OCI-LY7 (cell line): ENCODE measurements around the gene FOXE3. TPM values are rescaled to one million over a fixed set of nuclear protein-coding genes. Genes with fewer than 3 reads are reported as not detected.

ENCODE experiments used
- BruUV-seq: library from RNA; stranded (reverse); fragments of 400-500 nt; replicated peaks from 2 replicates; lab custom pipeline; 2021; lab: Mats Ljungman, UMichigan
- CTCF ChIA-PET: fragments of 300-600 bp; sonication (Branson Sonifier 250); formaldehyde crosslinking; loops from one replicate; lab custom pipeline; 2022; ENCODE audit warnings: antibody characterized with exemption; ENCODE audit not compliant: unreplicated experiment; lab: Charles Lee
- POLR2A ChIA-PET: fragments of 300-600 bp; sonication (Branson Sonifier 250); formaldehyde crosslinking; loops from one replicate; lab custom pipeline; 2022; ENCODE audit warnings: antibody characterized with exemption; lab: Charles Lee
- DNase-seq: peaks from one replicate; pipeline ENCODE4 v3.0.0-alpha.2; 2015; ENCODE audit warnings: low spot score
- H2AFZ ChIP-seq: fragments of 200-600 bp; sonication (generic), shearing (Covaris generic); 2 replicates; pipeline ENCODE4 v1.6.1; 2014; ENCODE audit warnings: mild to moderate bottlenecking, antibody characterized with exemption, low read length, moderate library complexity
- H3K27ac ChIP-seq: fragments of 200-600 bp; sonication (generic); 2 replicates; pipeline ENCODE4 v1.5.1; 2014; ENCODE audit warnings: mixed run types, low read depth, mild to moderate bottlenecking, moderate library complexity, low read length, inconsistent platforms; ENCODE audit not compliant: poor library complexity, severe bottlenecking
- H3K36me3 ChIP-seq: fragments of 200-600 bp; sonication (generic); 2 replicates; pipeline ENCODE4 v1.6.1; 2014; ENCODE audit warnings: mild to moderate bottlenecking, antibody characterized with exemption, low read length, moderate library complexity, mixed read lengths; ENCODE audit not compliant: insufficient read depth
- H3K4me1 ChIP-seq: fragments of 200-600 bp; sonication (generic); 2 replicates; pipeline ENCODE4 v1.5.1; 2014; ENCODE audit warnings: mild to moderate bottlenecking, low read length; ENCODE audit not compliant: insufficient read depth, poor library complexity, severe bottlenecking
- H3K4me2 ChIP-seq: fragments of 200-600 bp; sonication (generic); 2 replicates; pipeline ENCODE4 v1.6.1; 2014; ENCODE audit warnings: mild to moderate bottlenecking, low read length
- H3K4me3 ChIP-seq: fragments of 200-600 bp; sonication (generic); 2 replicates; pipeline ENCODE4 v1.5.1; 2014; ENCODE audit warnings: mild to moderate bottlenecking, low read depth, low read length; ENCODE audit not compliant: poor library complexity, severe bottlenecking
- H3K79me2 ChIP-seq: fragments of 200-600 bp; sonication (generic); 2 replicates; pipeline ENCODE4 v1.6.1; 2016; ENCODE audit warnings: low read depth, mild to moderate bottlenecking, low read length, moderate library complexity, mixed read lengths; ENCODE audit not compliant: insufficient read depth
- H3K9me2 ChIP-seq: fragments of 200-600 bp; sonication (generic); 2 replicates; pipeline ENCODE4 v1.6.1; 2016; ENCODE audit warnings: mild to moderate bottlenecking, low read length, mixed read lengths; ENCODE audit not compliant: insufficient read depth
- H3K9me3 ChIP-seq: fragments of 200-600 bp; sonication (generic); 2 replicates; pipeline ENCODE4 v1.6.1; 2014; ENCODE audit warnings: mild to moderate bottlenecking, mixed run types, low read length, mixed read lengths
- H4K20me1 ChIP-seq: fragments of 200-600 bp; sonication (generic); 2 replicates; pipeline ENCODE4 v1.6.1; 2014; ENCODE audit warnings: mild to moderate bottlenecking, antibody characterized with exemption, low read length, moderate library complexity, mixed read lengths; ENCODE audit not compliant: insufficient read depth
- CTCF ChIP-seq: fragments of 200-600 bp; sonication (generic); conservative IDR thresholded peaks from 2 replicates; pipeline ENCODE4 v1.5.1; 2014; ENCODE audit warnings: mild to moderate bottlenecking, antibody characterized with exemption, low read length, moderate library complexity, mixed read lengths
- EZH2phosphoT487 ChIP-seq: fragments of 200-600 bp; sonication (generic); IDR thresholded peaks from 2 replicates; pipeline ENCODE4 v1.6.1; 2018; ENCODE audit warnings: low read depth, borderline replicate concordance, mild to moderate bottlenecking, mixed run types, antibody characterized with exemption, low read length, moderate library complexity, mixed read lengths
- intact Hi-C: fragments of 100-400 bp; cut with micrococcal nuclease; formaldehyde crosslinking; loops from one replicate; pipeline ENCODE4 v1.10.0; 2022; ENCODE audit not compliant: unreplicated experiment
- total RNA-seq, 2 experiments: library from RNA; depleted of rRNA in 1 of 2; stranded (reverse); fragments of >200 nt in 1 of 2; shearing (Covaris generic) in 1 of 2; gene quantifications; 2 replicates each; pipeline ENCODE4 v1.2.3, GENCODE V29; 2014 to 2022

Gene FOXE3
- total RNA-seq, 2 experiments from 2014 or later, result not detected

GRCh38 chr1:47402591-47402990, 13.5 kb upstream of the FOXE3 start:
- Histone ChIP-seq H3K79me2 (no peaks in the 10 kb centered on the region), H3K36me3 (no peaks in the 10 kb centered on the region), H3K4me2 (no peak overlapping the region), H3K4me3 (no peak overlapping the region), H3K27ac (no peak overlapping the region), H2AFZ (no peak overlapping the region), H3K9me2 (no peaks in the 10 kb centered on the region), H3K9me3 (no peaks in the 10 kb centered on the region), H4K20me1 (no peaks in the 10 kb centered on the region), H3K4me1 (peaks cover 81% of the 10 kb centered on the region)
- BruUV-seq, result no TSS peak
- no peak for DNase-seq
- ChIA-PET CTCF (no interaction called here), POLR2A (interaction anchor here (0.5 kb wide), 1 partner anchor 60 kb away, joined by 3 read pairs; no protein-coding TSS in a partner anchor)
- intact Hi-C loops, result no loop called here
- TF ChIP-seq EZH2phosphoT487 (no peak), CTCF (no peak)

GRCh38 chr1:47403321-47403910, 12.7 kb upstream of the FOXE3 start:
- no peaks in the 10 kb centered on the region for H3K9me3 ChIP-seq
- no peak for DNase-seq
- no peak overlapping the region for H3K4me3 ChIP-seq
- no peaks in the 10 kb centered on the region for H3K79me2 ChIP-seq
- no peaks in the 10 kb centered on the region for H3K36me3 ChIP-seq
- H2AFZ ChIP-seq, result no peak overlapping the region
- no peak overlapping the region for H3K27ac ChIP-seq
- 0 out of 2 replicates have a peak overlapping the region, but pooled peaks have one; percentile 8 for H3K4me2 ChIP-seq
- TF ChIP-seq CTCF (no peak), EZH2phosphoT487 (no peak)
- H3K4me1 ChIP-seq, result peaks cover 81% of the 10 kb centered on the region
- intact Hi-C loops, result no loop called here
- ChIA-PET POLR2A (no interaction called here), CTCF (no interaction called here)
- no peaks in the 10 kb centered on the region for H4K20me1 ChIP-seq
- H3K9me2 ChIP-seq, result no peaks in the 10 kb centered on the region
- BruUV-seq, result no TSS peak

- ChIA-PET CTCF (no interaction called here), POLR2A (no interaction called here)
- Histone ChIP-seq H3K9me2 (no peaks in the 10 kb centered on the region), H3K4me1 (peaks cover 60% of the 10 kb centered on the region), H4K20me1 (no peaks in the 10 kb centered on the region), H3K36me3 (no peaks in the 10 kb centered on the region), H3K4me3 (no peak overlapping the region), H2AFZ (peak overlapping the region; percentile 65; the same call in 1 of the 2 replicates), H3K79me2 (no peaks in the 10 kb centered on the region), H3K4me2 (peak overlapping the region; percentile 39), H3K27ac (peak overlapping the region; percentile 31), H3K9me3 (no peaks in the 10 kb centered on the region)
- DNase-seq, result peak; percentile 72
- intact Hi-C loops, result no loop called here
- no TSS peak for BruUV-seq
- no peak for TF ChIP-seq EZH2phosphoT487
- peak; percentile 48 for TF ChIP-seq CTCF
Measured at GRCh38 chr1:47405697-47406096, 10.4 kb upstream of the FOXE3 start.
